Nephron (organoid): Measurements from ENCODE around the gene NANS.

Experiments
- H3K27ac Mint-ChIP-seq, 3 experiments: 2 replicates each; pipeline ENCODE4 v1.8.0; 2020; ENCODE audit warnings: mixed read lengths in 3 of 3, mild to moderate bottlenecking in 2 of 3, moderate library complexity in 1 of 3
- H3K27me3 Mint-ChIP-seq: 2 replicates; pipeline ENCODE4 v1.8.0; 2021; ENCODE audit warnings: low read depth, mild to moderate bottlenecking, moderate library complexity, mixed read lengths
- H3K36me3 Mint-ChIP-seq: 2 replicates; pipeline ENCODE4 v1.8.0; 2020; ENCODE audit warnings: low read depth, mixed read lengths
- H3K4me1 Mint-ChIP-seq: 2 replicates; pipeline ENCODE4 v1.8.0; 2020; ENCODE audit warnings: mixed read lengths
- H3K4me3 Mint-ChIP-seq, 3 experiments: 2 replicates each; pipeline ENCODE4 v1.8.0; 2020; ENCODE audit warnings: mild to moderate bottlenecking in 3 of 3, mixed read lengths in 3 of 3, moderate library complexity in 2 of 3
- H3K9me3 Mint-ChIP-seq: 2 replicates; pipeline ENCODE4 v1.8.0; 2020; ENCODE audit warnings: mixed read lengths
- TF ChIP-seq, protein P1 (sequence below), 3 experiments: fragments of 200-600 bp; sonication (generic); IDR thresholded peaks; one replicate each; pipeline ENCODE4 v1.5.0; 2021; ENCODE audit warnings: antibody characterized with exemption in 3 of 3; ENCODE audit not compliant: unreplicated experiment in 3 of 3

NANS gene

GRCh38 chr9:98045234-98046179 is 11.0 kb upstream of the NANS start:
- Mint-ChIP-seq H3K4me3 (no peak overlapping the region), H3K27ac (no peak overlapping the region), H3K4me1 (no peaks in the 10 kb centered on the region), H3K27me3 (peaks cover 4% of the 10 kb centered on the region), H3K9me3 (no peaks in the 10 kb centered on the region), H3K36me3 (no peaks in the 10 kb centered on the region)
- TF ChIP-seq, protein P1, sequence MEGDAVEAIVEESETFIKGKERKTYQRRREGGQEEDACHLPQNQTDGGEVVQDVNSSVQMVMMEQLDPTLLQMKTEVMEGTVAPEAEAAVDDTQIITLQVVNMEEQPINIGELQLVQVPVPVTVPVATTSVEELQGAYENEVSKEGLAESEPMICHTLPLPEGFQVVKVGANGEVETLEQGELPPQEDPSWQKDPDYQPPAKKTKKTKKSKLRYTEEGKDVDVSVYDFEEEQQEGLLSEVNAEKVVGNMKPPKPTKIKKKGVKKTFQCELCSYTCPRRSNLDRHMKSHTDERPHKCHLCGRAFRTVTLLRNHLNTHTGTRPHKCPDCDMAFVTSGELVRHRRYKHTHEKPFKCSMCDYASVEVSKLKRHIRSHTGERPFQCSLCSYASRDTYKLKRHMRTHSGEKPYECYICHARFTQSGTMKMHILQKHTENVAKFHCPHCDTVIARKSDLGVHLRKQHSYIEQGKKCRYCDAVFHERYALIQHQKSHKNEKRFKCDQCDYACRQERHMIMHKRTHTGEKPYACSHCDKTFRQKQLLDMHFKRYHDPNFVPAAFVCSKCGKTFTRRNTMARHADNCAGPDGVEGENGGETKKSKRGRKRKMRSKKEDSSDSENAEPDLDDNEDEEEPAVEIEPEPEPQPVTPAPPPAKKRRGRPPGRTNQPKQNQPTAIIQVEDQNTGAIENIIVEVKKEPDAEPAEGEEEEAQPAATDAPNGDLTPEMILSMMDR (IDR thresholded peaks at IDR 0.05; ENCODE audit: unreplicated experiment in 3 of 3), result no peak

DNA sequence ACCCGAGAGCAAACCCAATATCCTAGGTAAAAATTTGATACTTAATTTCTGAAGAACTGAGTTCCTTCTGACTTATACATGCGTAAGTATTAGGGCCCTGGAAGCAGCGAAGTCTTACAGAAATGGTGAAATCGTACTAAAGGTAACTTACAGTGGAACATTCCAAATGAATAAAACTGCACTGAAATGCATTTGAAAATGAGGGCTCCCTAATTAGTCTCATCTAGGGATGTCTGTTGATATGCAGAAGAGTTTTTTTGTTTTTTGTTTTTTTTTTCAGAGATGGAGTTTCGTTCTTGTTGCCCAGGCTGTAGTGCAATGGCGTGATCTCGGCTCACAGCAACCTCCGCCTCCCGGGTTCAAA is 10.4 kb upstream of the NANS start:
- H3K4me1 Mint-ChIP-seq, result no peaks in the 10 kb centered on the region
- no peaks in the 10 kb centered on the region for H3K9me3 Mint-ChIP-seq
- H3K4me3 Mint-ChIP-seq, result no peak overlapping the region
- TF ChIP-seq, protein P1 (IDR thresholded peaks at IDR 0.05; ENCODE audit: unreplicated experiment in 3 of 3), result no peak
- peaks cover 3% of the 10 kb centered on the region for H3K27me3 Mint-ChIP-seq
- no peaks in the 10 kb centered on the region for H3K36me3 Mint-ChIP-seq
- no peak overlapping the region for H3K27ac Mint-ChIP-seq

DNA sequence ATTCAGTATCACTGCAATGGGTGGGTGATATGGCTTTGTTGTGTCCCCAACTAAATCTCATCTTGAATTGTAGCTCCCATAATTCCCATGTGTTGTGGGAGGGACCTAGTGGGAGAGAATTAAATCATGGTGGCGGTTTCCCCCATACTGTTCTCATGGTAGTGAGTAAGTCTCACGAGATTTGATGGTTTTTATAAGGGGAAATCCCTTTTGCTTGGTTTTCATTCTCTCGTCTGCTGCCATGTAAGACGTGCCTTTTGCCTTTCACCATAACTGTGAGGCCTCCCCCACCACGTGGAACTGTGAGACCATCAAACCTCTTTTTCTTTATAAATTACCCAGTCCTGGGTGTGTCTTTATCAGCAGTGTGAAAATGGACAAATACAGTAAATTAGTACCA is 9.5 kb upstream of the NANS start:
- no peak overlapping the region for H3K4me3 Mint-ChIP-seq
- TF ChIP-seq, protein P1 (IDR thresholded peaks at IDR 0.05; ENCODE audit: unreplicated experiment in 3 of 3), result no peak
- H3K9me3 Mint-ChIP-seq, result no peaks in the 10 kb centered on the region
- H3K4me1 Mint-ChIP-seq, result no peaks in the 10 kb centered on the region
- no peaks in the 10 kb centered on the region for H3K36me3 Mint-ChIP-seq
- peaks cover 3% of the 10 kb centered on the region for H3K27me3 Mint-ChIP-seq
- no peak overlapping the region for H3K27ac Mint-ChIP-seq

DNA sequence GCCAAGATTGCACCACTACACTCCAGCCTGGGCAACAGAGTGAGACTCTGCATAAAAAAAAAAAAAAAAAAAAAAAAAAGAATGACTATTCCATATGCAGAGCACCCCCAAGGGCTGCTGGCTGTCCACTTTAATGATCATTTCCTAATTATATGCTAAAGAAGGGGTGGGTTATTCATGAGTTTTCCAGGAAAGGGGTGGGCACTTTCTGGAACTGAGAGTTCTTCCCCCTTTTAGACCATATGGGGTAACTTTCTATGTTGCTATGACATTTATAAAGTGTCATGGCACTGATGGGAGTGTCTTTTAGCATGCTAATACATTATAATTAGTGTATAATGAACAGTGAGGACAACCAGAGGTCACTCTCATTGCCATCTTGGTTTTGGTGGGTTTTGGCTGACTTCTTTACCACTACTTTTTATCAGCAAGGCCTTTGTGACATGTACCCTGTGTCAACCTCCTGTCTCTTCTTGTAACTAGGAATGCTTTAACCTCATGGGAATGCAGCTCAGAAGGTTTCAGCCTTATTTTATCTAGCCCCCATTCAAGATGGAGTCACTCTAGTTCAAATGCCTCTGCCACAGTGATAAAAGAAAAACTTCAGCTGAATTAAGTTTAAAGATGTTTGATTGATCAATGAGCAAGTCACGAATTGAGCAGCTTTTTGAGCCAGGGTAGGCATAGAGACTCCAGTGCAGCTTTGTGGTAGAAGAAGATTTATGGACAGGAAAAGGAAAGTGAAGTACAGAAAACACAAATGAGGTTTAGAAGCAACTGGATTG is 7.1 kb upstream of the NANS start:
- Mint-ChIP-seq H3K27ac (no peak overlapping the region), H3K4me3 (no peak overlapping the region), H3K27me3 (peaks cover 3% of the 10 kb centered on the region), H3K9me3 (no peaks in the 10 kb centered on the region), H3K4me1 (no peaks in the 10 kb centered on the region), H3K36me3 (no peaks in the 10 kb centered on the region)
- TF ChIP-seq, protein P1 (IDR thresholded peaks at IDR 0.05; ENCODE audit: unreplicated experiment in 3 of 3), result no peak

GRCh38 chr9:98050351-98050750 is 6.2 kb upstream of the NANS start:
- H3K9me3 Mint-ChIP-seq, result no peaks in the 10 kb centered on the region
- H3K27me3 Mint-ChIP-seq, result no peaks in the 10 kb centered on the region
- H3K4me1 Mint-ChIP-seq, result no peaks in the 10 kb centered on the region
- H3K36me3 Mint-ChIP-seq, result no peaks in the 10 kb centered on the region
- H3K27ac Mint-ChIP-seq, result no peak overlapping the region
- no peak overlapping the region for H3K4me3 Mint-ChIP-seq
- TF ChIP-seq, protein P1 (IDR thresholded peaks at IDR 0.05; ENCODE audit: unreplicated experiment in 3 of 3), result no peak
